Astrocyte of the cerebellum (primary cell): ENCODE data around the gene DSCAML1.

Experiments used
- DNase-seq: peaks from one replicate; pipeline ENCODE4 v3.0.0-alpha.2; 2011; ENCODE audit warnings: low read depth
- H3K4me3 ChIP-seq: 2 replicates; pipeline ENCODE4 v1.5.1; 2011; ENCODE audit warnings: mild to moderate bottlenecking, low read depth, low read length, moderate library complexity
- in situ Hi-C: cut with HindIII; loops from 2 replicates; pipeline ENCODE4 v1.10.0; 2017; ENCODE audit warnings: low sequenced_read_pairs
- TF ChIP-seq, protein P1 (sequence below): IDR thresholded peaks from 2 replicates; pipeline ENCODE4 v1.5.1; 2012; ENCODE audit warnings: low read length, low read depth, moderate library complexity, mild to moderate bottlenecking; ENCODE audit errors: missing control alignments

DSCAML1 gene

DNA sequence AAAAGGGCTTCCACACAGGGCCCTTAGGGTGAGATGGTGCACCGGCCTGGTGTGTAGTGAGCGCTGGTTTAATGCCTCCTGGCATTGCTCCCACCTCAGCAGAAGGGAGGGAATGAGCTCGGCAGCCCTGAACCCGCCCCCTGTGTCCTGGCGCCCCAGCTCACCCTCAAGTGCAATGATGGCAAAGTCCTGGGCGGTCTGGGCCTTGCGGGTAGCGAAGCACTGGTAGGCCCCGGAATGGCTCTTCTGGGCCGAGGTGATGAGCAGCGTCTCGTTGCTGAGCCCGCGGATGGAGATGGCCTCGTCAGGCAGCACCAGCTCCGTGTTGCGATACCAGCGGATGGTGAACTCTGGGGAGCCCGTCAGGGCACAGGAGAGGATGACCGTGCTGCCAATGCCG, 276.1 kb downstream of the DSCAML1 start:
- no peak overlapping the region for H3K4me3 ChIP-seq
- in situ Hi-C loops = no loop called here
- TF ChIP-seq, protein P1, sequence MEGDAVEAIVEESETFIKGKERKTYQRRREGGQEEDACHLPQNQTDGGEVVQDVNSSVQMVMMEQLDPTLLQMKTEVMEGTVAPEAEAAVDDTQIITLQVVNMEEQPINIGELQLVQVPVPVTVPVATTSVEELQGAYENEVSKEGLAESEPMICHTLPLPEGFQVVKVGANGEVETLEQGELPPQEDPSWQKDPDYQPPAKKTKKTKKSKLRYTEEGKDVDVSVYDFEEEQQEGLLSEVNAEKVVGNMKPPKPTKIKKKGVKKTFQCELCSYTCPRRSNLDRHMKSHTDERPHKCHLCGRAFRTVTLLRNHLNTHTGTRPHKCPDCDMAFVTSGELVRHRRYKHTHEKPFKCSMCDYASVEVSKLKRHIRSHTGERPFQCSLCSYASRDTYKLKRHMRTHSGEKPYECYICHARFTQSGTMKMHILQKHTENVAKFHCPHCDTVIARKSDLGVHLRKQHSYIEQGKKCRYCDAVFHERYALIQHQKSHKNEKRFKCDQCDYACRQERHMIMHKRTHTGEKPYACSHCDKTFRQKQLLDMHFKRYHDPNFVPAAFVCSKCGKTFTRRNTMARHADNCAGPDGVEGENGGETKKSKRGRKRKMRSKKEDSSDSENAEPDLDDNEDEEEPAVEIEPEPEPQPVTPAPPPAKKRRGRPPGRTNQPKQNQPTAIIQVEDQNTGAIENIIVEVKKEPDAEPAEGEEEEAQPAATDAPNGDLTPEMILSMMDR = no peak
- DNase-seq = no peak

DNA sequence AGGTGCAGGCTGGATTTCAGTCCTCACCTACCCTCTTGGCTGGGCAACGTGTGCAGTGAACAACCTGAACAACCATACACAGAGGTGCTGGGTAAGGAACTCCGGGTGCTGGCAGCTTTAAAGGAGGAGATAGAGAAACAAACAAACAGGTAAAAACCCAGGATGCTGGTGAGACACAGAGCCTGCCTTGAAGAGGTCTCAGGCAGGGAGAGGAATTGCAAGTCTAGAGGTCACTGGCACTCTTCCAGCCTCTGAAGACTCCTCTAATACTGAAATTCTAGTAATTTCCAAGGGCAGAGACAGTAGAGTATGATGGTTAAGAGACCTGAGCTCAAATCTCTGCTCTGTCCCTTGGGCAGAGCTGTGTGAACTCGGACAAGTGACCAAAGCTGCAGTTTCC, 276.8 kb downstream of the DSCAML1 start:
- TF ChIP-seq, protein P1 = no peak
- H3K4me3 ChIP-seq = no peak overlapping the region
- in situ Hi-C loops = no loop called here
- no peak for DNase-seq

DNA sequence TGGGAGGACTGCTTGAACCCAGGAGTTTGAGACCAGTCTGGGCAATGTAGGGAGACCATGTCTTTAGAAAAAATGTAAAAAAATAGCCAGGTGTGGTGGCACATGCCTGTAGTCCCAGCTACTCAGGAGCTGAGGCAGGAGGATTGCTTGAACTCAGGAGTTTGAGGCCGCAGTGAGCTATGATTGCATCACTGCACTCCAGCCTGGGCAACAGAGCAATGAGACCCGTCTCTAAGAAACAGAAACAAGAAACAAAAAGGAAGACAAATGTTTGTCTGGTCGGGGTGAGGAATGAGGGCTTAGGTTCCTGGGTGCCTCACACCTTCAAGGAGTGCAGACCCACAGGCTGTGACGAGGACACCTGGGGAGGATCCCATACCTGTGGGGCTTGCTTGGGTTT, 277.4 kb downstream of the DSCAML1 start:
- TF ChIP-seq, protein P1 = no peak
- no peak for DNase-seq
- no peak overlapping the region for H3K4me3 ChIP-seq
- in situ Hi-C loops = no loop called here

DNA sequence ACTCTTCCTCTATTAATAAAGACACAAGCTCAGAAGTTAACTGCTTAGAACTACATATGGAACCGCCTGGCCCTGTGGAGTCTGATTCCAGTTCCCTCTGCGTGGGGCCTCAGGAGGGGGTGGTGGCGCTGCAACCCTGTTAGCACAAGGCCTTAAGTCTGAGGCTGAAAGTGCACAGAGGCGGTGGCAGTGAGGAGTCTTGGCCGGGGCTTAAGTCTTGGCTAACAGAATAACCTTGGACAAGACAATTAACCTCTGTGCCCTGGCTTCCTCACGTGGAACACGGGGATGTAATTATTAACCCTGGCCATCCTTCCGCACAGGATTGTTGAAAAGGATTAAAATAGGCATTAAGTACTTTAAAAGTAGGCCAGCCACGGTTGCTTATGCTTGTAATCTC, 277.8 kb downstream of the DSCAML1 start:
- TF ChIP-seq, protein P1 = no peak
- in situ Hi-C loops = no loop called here
- no peak overlapping the region for H3K4me3 ChIP-seq
- DNase-seq = no peak

DNA sequence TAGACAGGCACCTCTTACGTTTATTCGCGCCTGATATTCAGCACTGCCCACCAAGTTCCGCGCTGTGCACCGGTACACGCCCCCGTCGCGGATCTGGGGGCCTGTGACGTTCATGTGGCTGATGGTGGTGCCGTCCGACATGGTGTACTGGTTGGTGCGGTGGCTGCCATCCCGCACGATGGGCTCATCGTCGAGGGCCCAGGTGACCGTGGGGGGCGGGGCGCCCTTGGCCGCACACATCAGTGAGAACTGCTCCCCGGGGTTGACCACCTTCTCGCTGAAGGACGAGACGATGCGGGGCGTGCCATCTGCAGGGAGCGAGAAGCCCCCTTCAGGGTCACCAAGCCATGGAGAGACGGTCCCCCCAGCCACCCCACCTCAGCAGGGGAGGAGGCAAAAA, 278.6 kb downstream of the DSCAML1 start:
- in situ Hi-C loops = no loop called here
- TF ChIP-seq, protein P1 = no peak
- no peak for DNase-seq
- H3K4me3 ChIP-seq = no peak overlapping the region

DNA sequence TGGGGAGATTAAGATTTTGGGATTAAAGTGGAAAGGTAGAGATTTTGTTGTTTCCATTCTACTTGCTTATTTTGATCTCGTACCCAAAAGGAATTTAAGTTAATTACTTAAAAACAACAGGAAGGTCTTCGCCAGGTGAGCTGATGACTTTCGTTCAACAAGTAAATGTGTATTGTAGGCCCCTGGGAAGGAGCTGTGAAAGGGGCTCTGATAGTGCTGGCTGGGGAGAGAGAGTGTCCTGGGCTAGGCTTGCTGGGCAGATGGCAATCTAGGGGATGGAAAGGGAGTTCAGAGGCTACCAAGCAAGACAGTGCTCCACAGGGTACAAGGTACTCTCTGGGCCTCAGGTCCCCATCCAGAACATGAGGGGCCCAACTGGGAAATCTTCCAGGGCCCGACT, 279.9 kb downstream of the DSCAML1 start:
- TF ChIP-seq, protein P1 = no peak
- no peak overlapping the region for H3K4me3 ChIP-seq
- no peak for DNase-seq
- in situ Hi-C loops = no loop called here
